ENCODE results near the gene SUSD5.

Gene SUSD5

DNA sequence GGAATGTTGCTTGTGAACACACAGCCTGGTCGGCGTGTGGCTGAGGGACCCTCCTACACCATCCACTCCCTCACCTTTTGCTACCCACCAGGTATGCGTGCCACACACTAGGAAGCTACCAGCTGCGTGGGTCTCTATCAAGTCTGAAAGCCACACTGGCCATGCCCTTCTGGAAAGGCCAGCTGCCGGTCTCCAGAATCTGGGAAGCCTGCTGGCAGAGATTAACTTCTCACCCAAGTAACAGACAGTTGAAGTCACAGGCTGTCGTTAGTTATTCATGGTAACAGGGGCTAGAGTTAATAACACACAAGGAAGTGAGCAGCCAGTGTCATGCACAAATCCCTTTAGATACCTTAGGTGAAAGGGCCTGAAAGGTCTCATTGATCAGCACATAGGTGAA lies 48.1 kb downstream of the SUSD5 start:
- TF ChIP-seq CTCF (IDR thresholded peaks at IDR 0.05; ENCODE audit: insufficient read depth, low read length, poor library complexity, severe bottlenecking) (no peak), EZH2phosphoT487 (conservative IDR thresholded peaks at IDR 0.05; ENCODE audit: low read length) (no peak)
- Histone ChIP-seq H3K9ac (ENCODE audit: low read length) (no peak overlapping the region), H2AFZ (ENCODE audit: low read depth, low read length, severe bottlenecking) (no peak overlapping the region), H3K36me3 (ENCODE audit: low read length) (no peaks in the 10 kb centered on the region), H3K79me2 (ENCODE audit: insufficient read depth, low read length) (no peaks in the 10 kb centered on the region), H3F3A (ENCODE audit: insufficient read depth) (no peaks in the 10 kb centered on the region), H3K27me3 (ENCODE audit: low read length) (no peaks in the 10 kb centered on the region), H3K27ac (ENCODE audit: low read depth, low read length) (no peak overlapping the region), H3K4me3 (ENCODE audit: insufficient read depth, low read length, poor library complexity, severe bottlenecking) (no peak overlapping the region), H3K9me2 (replicated peaks; ENCODE audit: insufficient read depth, low read length) (no peaks in the 10 kb centered on the region), H4K20me1 (ENCODE audit: low read depth, low read length) (no peaks in the 10 kb centered on the region), H3K9me3 (ENCODE audit: insufficient read depth, low read length) (no peaks in the 10 kb centered on the region), H3K4me2 (ENCODE audit: low read depth, low read length, poor library complexity, severe bottlenecking) (no peak overlapping the region)

GRCh38 chr3:33167716-33168336 lies 50.8 kb downstream of the SUSD5 start:
- no peak overlapping the region for H3K9ac ChIP-seq (ENCODE audit: low read length)
- no peaks in the 10 kb centered on the region for H3K9me2 ChIP-seq (replicated peaks; ENCODE audit: insufficient read depth, low read length)
- H3K27ac ChIP-seq (ENCODE audit: low read depth, low read length), result no peak overlapping the region
- TF ChIP-seq CTCF (IDR thresholded peaks at IDR 0.05; ENCODE audit: insufficient read depth, low read length, poor library complexity, severe bottlenecking), result no peak
- no peak for TF ChIP-seq EZH2phosphoT487 (conservative IDR thresholded peaks at IDR 0.05; ENCODE audit: low read length)
- no peak overlapping the region for H3K4me3 ChIP-seq (ENCODE audit: insufficient read depth, low read length, poor library complexity, severe bottlenecking)
- H3K4me2 ChIP-seq (ENCODE audit: low read depth, low read length, poor library complexity, severe bottlenecking), result no peak overlapping the region
- no peak overlapping the region for H2AFZ ChIP-seq (ENCODE audit: low read depth, low read length, severe bottlenecking)
- H3K27me3 ChIP-seq (ENCODE audit: low read length), result no peaks in the 10 kb centered on the region
- H4K20me1 ChIP-seq (ENCODE audit: low read depth, low read length), result no peaks in the 10 kb centered on the region
- H3K9me3 ChIP-seq (ENCODE audit: insufficient read depth, low read length), result no peaks in the 10 kb centered on the region
- H3F3A ChIP-seq (ENCODE audit: insufficient read depth), result no peaks in the 10 kb centered on the region
- H3K79me2 ChIP-seq (ENCODE audit: insufficient read depth, low read length), result no peaks in the 10 kb centered on the region
- H3K36me3 ChIP-seq (ENCODE audit: low read length), result no peaks in the 10 kb centered on the region

- Histone ChIP-seq H3K79me2 (ENCODE audit: insufficient read depth, low read length) (no peaks in the 10 kb centered on the region), H3K9me3 (ENCODE audit: insufficient read depth, low read length) (no peaks in the 10 kb centered on the region), H3K9me2 (replicated peaks; ENCODE audit: insufficient read depth, low read length) (no peaks in the 10 kb centered on the region), H2AFZ (ENCODE audit: low read depth, low read length, severe bottlenecking) (no peak overlapping the region), H3K4me3 (ENCODE audit: insufficient read depth, low read length, poor library complexity, severe bottlenecking) (no peak overlapping the region), H3K36me3 (ENCODE audit: low read length) (no peaks in the 10 kb centered on the region), H4K20me1 (ENCODE audit: low read depth, low read length) (no peaks in the 10 kb centered on the region), H3K27ac (ENCODE audit: low read depth, low read length) (no peak overlapping the region), H3K4me2 (ENCODE audit: low read depth, low read length, poor library complexity, severe bottlenecking) (no peak overlapping the region), H3K27me3 (ENCODE audit: low read length) (no peaks in the 10 kb centered on the region), H3F3A (ENCODE audit: insufficient read depth) (no peaks in the 10 kb centered on the region), H3K9ac (ENCODE audit: low read length) (no peak overlapping the region)
- TF ChIP-seq EZH2phosphoT487 (conservative IDR thresholded peaks at IDR 0.05; ENCODE audit: low read length) (no peak), CTCF (IDR thresholded peaks at IDR 0.05; ENCODE audit: insufficient read depth, low read length, poor library complexity, severe bottlenecking) (no peak)
Observed at GRCh38 chr3:33167284-33167683, 51.3 kb downstream of the SUSD5 start.

All from SU-DHL-6 (cell line).